Spinal cord (tissue), 10 donors: ENCODE data around the gene UVRAG. TPM values are rescaled to one million over a fixed set of nuclear protein-coding genes. Genes with fewer than 3 reads are reported as not detected.

Experiments
- DNase-seq, 6 donors: peaks; one replicate each; pipeline versions ENCODE4 v3.0.0 to v3.0.0-alpha.2; 2013 to 2015; ENCODE audit warnings: low spot score in 6 of 6, low read depth in 4 of 6
- H3K27ac ChIP-seq: one replicate; pipeline ENCODE4 v1.5.1; 2013; ENCODE audit warnings: low read depth, low read length, control low read depth
- H3K27me3 ChIP-seq: one replicate; pipeline ENCODE4 v1.6.1; 2013; ENCODE audit warnings: low read length; ENCODE audit not compliant: control insufficient read depth, insufficient read depth
- H3K36me3 ChIP-seq: one replicate; pipeline ENCODE4 v1.6.1; 2013; ENCODE audit warnings: low read length; ENCODE audit not compliant: control insufficient read depth, insufficient read depth
- H3K4me1 ChIP-seq: one replicate; pipeline ENCODE4 v1.6.1; 2013; ENCODE audit warnings: low read length; ENCODE audit not compliant: control insufficient read depth, insufficient read depth
- H3K4me3 ChIP-seq: one replicate; pipeline ENCODE4 v1.5.1; 2013; ENCODE audit warnings: low read depth, low read length, control low read depth
- H3K9me3 ChIP-seq: one replicate; pipeline ENCODE4 v1.6.1; 2013; ENCODE audit warnings: low read length; ENCODE audit not compliant: control insufficient read depth, insufficient read depth
- WGBS: methylation state at CpG from one replicate; pipeline ENCODE4 v1.1.5; 2013; ENCODE audit warnings: missing lambda C conversion rate; ENCODE audit not compliant: insufficient coverage; 5-methylcytosine and 5-hydroxymethylcytosine counted together
- polyA plus RNA-seq, 2 donors: library from polyadenylated mRNA; unstranded; fragments of 120-200 nt; gene quantifications; one replicate each; pipeline ENCODE4 v1.2.1, GENCODE V29; 2013; ENCODE audit not compliant: insufficient read length in 2 of 2
- total RNA-seq, 2 donors: library from RNA; depleted of rRNA in 1 of 2; stranded (reverse); fragments of 120-200 nt in 1 of 2; fragments of >200 nt in 1 of 2; gene quantifications; one replicate each; pipeline versions ENCODE4 v1.2.3 to v1.2.4, GENCODE V29; 2013 to 2014
- donor health status: healthy.

Gene UVRAG
- total and polyA plus RNA-seq, 4 donors = 17.8 to 40.8 (median 22.3) TPM

- Histone ChIP-seq H3K36me3 (no peaks in the 10 kb centered on the region), H3K4me1 (peaks cover 5% of the 10 kb centered on the region), H3K4me3 (no peak overlapping the region), H3K27me3 (no peaks in the 10 kb centered on the region), H3K9me3 (peaks cover 2% of the 10 kb centered on the region), H3K27ac (no peak overlapping the region)
- 90% methylated on average over 2 of the region's 6 CpGs for WGBS
- DNase-seq = no peak
Observed at GRCh38 chr11:76087749-76088148, 272.7 kb downstream of the UVRAG start.

- Histone ChIP-seq H3K4me1 (peaks cover 5% of the 10 kb centered on the region), H3K36me3 (no peaks in the 10 kb centered on the region), H3K27me3 (no peaks in the 10 kb centered on the region), H3K9me3 (peaks cover 2% of the 10 kb centered on the region), H3K27ac (no peak overlapping the region), H3K4me3 (no peak overlapping the region)
- 68% methylated on average over 2 of the region's 3 CpGs for WGBS
- no peak for DNase-seq
Observed at GRCh38 chr11:76088511-76088910, 273.5 kb downstream of the UVRAG start.

GRCh38 chr11:76090174-76090573 lies 275.2 kb downstream of the UVRAG start:
- Histone ChIP-seq H3K4me3 (no peak overlapping the region), H3K27ac (no peak overlapping the region), H3K4me1 (no peaks in the 10 kb centered on the region), H3K36me3 (no peaks in the 10 kb centered on the region), H3K27me3 (no peaks in the 10 kb centered on the region), H3K9me3 (peaks cover 2% of the 10 kb centered on the region)
- DNase-seq = no peak
- WGBS = 100% methylated on average over 1 of the region's 2 CpGs

GRCh38 chr11:76090821-76091220 lies 275.8 kb downstream of the UVRAG start:
- Histone ChIP-seq H3K4me1 (no peaks in the 10 kb centered on the region), H3K27ac (no peak overlapping the region), H3K27me3 (no peaks in the 10 kb centered on the region), H3K36me3 (no peaks in the 10 kb centered on the region), H3K9me3 (peaks cover 2% of the 10 kb centered on the region), H3K4me3 (no peak overlapping the region)
- no CpG with 5 or more reads among the region's 1 CpG for WGBS
- no peak for DNase-seq

GRCh38 chr11:76094740-76095139 lies 279.7 kb downstream of the UVRAG start:
- Histone ChIP-seq H3K4me3 (no peak overlapping the region), H3K36me3 (no peaks in the 10 kb centered on the region), H3K27me3 (no peaks in the 10 kb centered on the region), H3K27ac (no peak overlapping the region), H3K4me1 (no peaks in the 10 kb centered on the region), H3K9me3 (peaks cover 2% of the 10 kb centered on the region)
- DNase-seq = no peak
- 80% methylated on average over 1 of the region's 4 CpGs for WGBS

- H3K4me3 ChIP-seq = no peak overlapping the region
Observed at GRCh38 chr11:76095891-76096290, 280.9 kb downstream of the UVRAG start.

GRCh38 chr11:76096552-76096951 lies 281.5 kb downstream of the UVRAG start:
- Histone ChIP-seq H3K4me3 (no peak overlapping the region), H3K9me3 (no peaks in the 10 kb centered on the region), H3K4me1 (no peaks in the 10 kb centered on the region), H3K27me3 (no peaks in the 10 kb centered on the region), H3K36me3 (no peaks in the 10 kb centered on the region), H3K27ac (no peak overlapping the region)
- WGBS = 91% methylated on average over 6 of the region's 6 CpGs
- DNase-seq = no peak

More at GRCh38 chr11:76095891-76096290, 280.9 kb downstream of the UVRAG start:
- Histone ChIP-seq H3K9me3 (no peaks in the 10 kb centered on the region), H3K27me3 (no peaks in the 10 kb centered on the region), H3K27ac (no peak overlapping the region), H3K36me3 (no peaks in the 10 kb centered on the region), H3K4me1 (no peaks in the 10 kb centered on the region)
- DNase-seq = no peak

- Histone ChIP-seq H3K27me3 (no peaks in the 10 kb centered on the region), H3K36me3 (no peaks in the 10 kb centered on the region), H3K27ac (no peak overlapping the region), H3K4me1 (no peaks in the 10 kb centered on the region), H3K9me3 (no peaks in the 10 kb centered on the region), H3K4me3 (no peak overlapping the region)
- 31% methylated on average over 1 of the region's 1 CpG for WGBS
- DNase-seq = no peak
Observed at GRCh38 chr11:76102802-76103201, 287.8 kb downstream of the UVRAG start.

- Histone ChIP-seq H3K27me3 (no peaks in the 10 kb centered on the region), H3K4me3 (no peak overlapping the region), H3K27ac (no peak overlapping the region), H3K36me3 (no peaks in the 10 kb centered on the region), H3K9me3 (no peaks in the 10 kb centered on the region), H3K4me1 (no peaks in the 10 kb centered on the region)
- no peak for DNase-seq
- WGBS = no CpG with 5 or more reads among the region's 1 CpG
Observed at GRCh38 chr11:76103460-76103859, 288.4 kb downstream of the UVRAG start.

- no peak for DNase-seq
- 100% methylated on average over 1 of the region's 7 CpGs for WGBS
- H3K27me3 ChIP-seq = no peaks in the 10 kb centered on the region
- H3K27ac ChIP-seq = no peak overlapping the region
- no peaks in the 10 kb centered on the region for H3K4me1 ChIP-seq
- no peaks in the 10 kb centered on the region for H3K36me3 ChIP-seq
- no peaks in the 10 kb centered on the region for H3K9me3 ChIP-seq
- H3K4me3 ChIP-seq = no peak overlapping the region
Observed at GRCh38 chr11:76104285-76104684, 289.3 kb downstream of the UVRAG start.
